Neural cell (in vitro differentiated cells): ENCODE data around the gene SLC13A3. TPM values are rescaled to one million over a fixed set of nuclear protein-coding genes. Genes with fewer than 3 reads are reported as not detected.

ENCODE experiments used
- H2AFZ ChIP-seq: fragments of 200-600, 300-800 bp; sonication (generic), shearing (Covaris generic); 2 replicates; pipeline ENCODE4 v1.6.0; 2014; ENCODE audit warnings: low read depth, mild to moderate bottlenecking, antibody characterized with exemption, low read length, moderate library complexity
- H3F3A ChIP-seq: fragments of 200-600 bp; shearing (Covaris generic); 2 replicates; pipeline ENCODE4 v1.6.1; 2016; ENCODE audit warnings: mild to moderate bottlenecking, moderate library complexity, mixed read lengths, antibody characterized with exemption, low read length; ENCODE audit not compliant: insufficient read depth, poor library complexity, severe bottlenecking
- H3K27ac ChIP-seq: fragments of 200-600, 300-800 bp; sonication (generic), shearing (Covaris generic); 2 replicates; pipeline ENCODE4 v1.5.1; 2014; ENCODE audit warnings: mild to moderate bottlenecking, low read length, moderate library complexity
- H3K27me3 ChIP-seq: fragments of 300-800, 200-600 bp; sonication (generic), shearing (Covaris generic); 2 replicates; pipeline ENCODE4 v1.6.0; 2014; ENCODE audit warnings: mild to moderate bottlenecking, low read depth, low read length, moderate library complexity; ENCODE audit not compliant: insufficient read depth
- H3K36me3 ChIP-seq: fragments of 300-800, 200-600 bp; sonication (generic), shearing (Covaris generic); 2 replicates; pipeline ENCODE4 v1.5.1; 2014; ENCODE audit warnings: mild to moderate bottlenecking, antibody characterized with exemption, low read length, moderate library complexity; ENCODE audit not compliant: insufficient read depth
- H3K4me2 ChIP-seq: fragments of 300-800, 200-600 bp; sonication (generic), shearing (Covaris generic); 2 replicates; pipeline ENCODE4 v1.6.0; 2014; ENCODE audit warnings: mild to moderate bottlenecking, low read length
- H3K4me3 ChIP-seq: fragments of 300-800, 200-600 bp; sonication (generic), shearing (Covaris generic); 2 replicates; pipeline ENCODE4 v1.5.1; 2014; ENCODE audit warnings: mild to moderate bottlenecking, low read length, moderate library complexity
- H3K79me2 ChIP-seq: fragments of 200-600 bp; shearing (Covaris generic); replicated peaks from 2 replicates; pipeline ENCODE4 v1.6.0; 2014; ENCODE audit warnings: mild to moderate bottlenecking, low read length, moderate library complexity; ENCODE audit not compliant: insufficient read depth
- H3K9ac ChIP-seq: fragments of 300-800, 200-600 bp; sonication (generic), shearing (Covaris generic); 2 replicates; pipeline ENCODE4 v1.6.1; 2016; ENCODE audit warnings: mild to moderate bottlenecking, low read length, mixed read lengths
- H3K9me2 ChIP-seq: fragments of 200-600 bp; shearing (Covaris generic); 2 replicates; pipeline ENCODE4 v1.6.1; 2016; ENCODE audit warnings: mild to moderate bottlenecking, low read length, mixed read lengths; ENCODE audit not compliant: insufficient read depth
- H3K9me3 ChIP-seq: fragments of 200-600, 300-800 bp; sonication (generic), shearing (Covaris generic); 2 replicates; pipeline ENCODE4 v1.6.1; 2016; ENCODE audit warnings: mild to moderate bottlenecking, mixed run types, low read length, moderate library complexity, mixed read lengths
- H4K20me1 ChIP-seq: fragments of 200-600 bp; shearing (Covaris generic); 2 replicates; pipeline ENCODE4 v1.6.1; 2016; ENCODE audit warnings: mild to moderate bottlenecking, mixed run types; ENCODE audit not compliant: insufficient read depth
- CTCF ChIP-seq: fragments of 450-650 bp; IDR thresholded peaks from 2 replicates; pipeline ENCODE4 v1.5.1; 2014; ENCODE audit warnings: antibody characterized with exemption, mild to moderate bottlenecking, moderate library complexity; ENCODE audit not compliant: poor library complexity, severe bottlenecking
- EP300 ChIP-seq: fragments of 450-650 bp; conservative IDR thresholded peaks from 2 replicates; pipeline ENCODE4 v1.6.1; 2014; ENCODE audit warnings: antibody characterized with exemption, mild to moderate bottlenecking, moderate library complexity; ENCODE audit not compliant: poor library complexity, severe bottlenecking
- EZH2 ChIP-seq: fragments of 200-600, 300-800 bp; shearing (Covaris generic), sonication (generic); IDR thresholded peaks from 2 replicates; pipeline ENCODE4 v1.6.1; 2014; ENCODE audit warnings: antibody characterized with exemption, low read length, borderline replicate concordance, mild to moderate bottlenecking; ENCODE audit not compliant: insufficient read depth, poor library complexity, severe bottlenecking
- MXI1 ChIP-seq: fragments of 450-650 bp; conservative IDR thresholded peaks from 2 replicates; pipeline ENCODE4 v1.6.1; 2014; ENCODE audit warnings: antibody characterized with exemption, mild to moderate bottlenecking; ENCODE audit not compliant: poor library complexity, severe bottlenecking
- POLR2AphosphoS5 ChIP-seq: IDR thresholded peaks from 2 replicates; pipeline ENCODE4 v1.6.1; 2012
- RAD21 ChIP-seq: fragments of 450-650 bp; conservative IDR thresholded peaks from 2 replicates; pipeline ENCODE4 v1.6.1; 2014; ENCODE audit warnings: antibody characterized with exemption, mild to moderate bottlenecking, moderate library complexity
- REST ChIP-seq: IDR thresholded peaks from 2 replicates; pipeline ENCODE4 v1.6.1; 2012; ENCODE audit warnings: borderline replicate concordance
- SMC3 ChIP-seq: fragments of 450-650 bp; conservative IDR thresholded peaks from 2 replicates; pipeline ENCODE4 v1.6.1; 2014; ENCODE audit warnings: antibody characterized with exemption, mild to moderate bottlenecking, moderate library complexity; ENCODE audit not compliant: poor library complexity
- TAF1 ChIP-seq: IDR thresholded peaks from 2 replicates; pipeline ENCODE4 v1.6.1; 2012; ENCODE audit warnings: low read depth
- polyA plus RNA-seq: library from polyadenylated mRNA; depleted of rRNA; stranded (reverse); fragments of >200 nt; gene quantifications from 2 replicates; pipeline ENCODE4 v1.2.3, GENCODE V29; 2014

The SLC13A3 gene
- polyA plus RNA-seq, 1 donor from 2014 or later: 5.5 TPM

GRCh38 chr20:46694484-46694883 lies 43.2 kb upstream of the SLC13A3 start:
- Histone ChIP-seq H3K9ac (no peak overlapping the region), H3K9me2 (no peaks in the 10 kb centered on the region), H3K27ac (no peak overlapping the region), H3K79me2 (no peaks in the 10 kb centered on the region), H3K4me2 (no peak overlapping the region), H3F3A (no peaks in the 10 kb centered on the region), H3K36me3 (no peaks in the 10 kb centered on the region), H3K4me3 (no peak overlapping the region), H3K9me3 (no peaks in the 10 kb centered on the region), H4K20me1 (no peaks in the 10 kb centered on the region), H2AFZ (no peak overlapping the region), H3K27me3 (no peaks in the 10 kb centered on the region)
- no peak for TF ChIP-seq SMC3
- TF ChIP-seq EP300: no peak

DNA sequence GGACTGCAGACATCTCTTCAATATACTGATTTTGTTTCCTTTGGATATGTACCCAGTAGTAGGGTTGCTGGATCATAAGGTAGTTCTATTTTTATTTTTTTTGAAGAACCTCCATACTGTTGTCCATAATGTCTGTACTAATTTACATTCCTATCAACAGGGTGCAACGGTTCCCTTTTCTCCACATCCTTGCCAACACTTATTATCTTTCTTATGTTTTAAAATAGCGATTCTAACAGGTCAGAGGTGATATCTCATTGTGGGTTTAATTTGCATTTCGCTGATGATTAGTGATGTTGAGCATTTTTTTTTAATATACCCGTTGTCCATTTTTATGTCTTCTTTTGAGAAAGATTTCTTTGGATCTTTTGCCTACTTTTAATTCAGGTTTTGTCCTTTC lies 39.9 kb upstream of the SLC13A3 start:
- no peak overlapping the region for H3K9ac ChIP-seq
- TF ChIP-seq RAD21: no peak
- TF ChIP-seq EZH2: no peak
- TF ChIP-seq MXI1: no peak
- H3K4me2 ChIP-seq: no peak overlapping the region
- no peaks in the 10 kb centered on the region for H3K36me3 ChIP-seq
- H3K9me3 ChIP-seq: no peaks in the 10 kb centered on the region
- H3K27ac ChIP-seq: no peak overlapping the region
- H3K4me3 ChIP-seq: no peak overlapping the region
- no peaks in the 10 kb centered on the region for H4K20me1 ChIP-seq
- H3F3A ChIP-seq: peaks cover 6% of the 10 kb centered on the region
- no peaks in the 10 kb centered on the region for H3K9me2 ChIP-seq
- H3K79me2 ChIP-seq: peaks cover 25% of the 10 kb centered on the region
- H3K27me3 ChIP-seq: no peaks in the 10 kb centered on the region
- no peak overlapping the region for H2AFZ ChIP-seq

DNA sequence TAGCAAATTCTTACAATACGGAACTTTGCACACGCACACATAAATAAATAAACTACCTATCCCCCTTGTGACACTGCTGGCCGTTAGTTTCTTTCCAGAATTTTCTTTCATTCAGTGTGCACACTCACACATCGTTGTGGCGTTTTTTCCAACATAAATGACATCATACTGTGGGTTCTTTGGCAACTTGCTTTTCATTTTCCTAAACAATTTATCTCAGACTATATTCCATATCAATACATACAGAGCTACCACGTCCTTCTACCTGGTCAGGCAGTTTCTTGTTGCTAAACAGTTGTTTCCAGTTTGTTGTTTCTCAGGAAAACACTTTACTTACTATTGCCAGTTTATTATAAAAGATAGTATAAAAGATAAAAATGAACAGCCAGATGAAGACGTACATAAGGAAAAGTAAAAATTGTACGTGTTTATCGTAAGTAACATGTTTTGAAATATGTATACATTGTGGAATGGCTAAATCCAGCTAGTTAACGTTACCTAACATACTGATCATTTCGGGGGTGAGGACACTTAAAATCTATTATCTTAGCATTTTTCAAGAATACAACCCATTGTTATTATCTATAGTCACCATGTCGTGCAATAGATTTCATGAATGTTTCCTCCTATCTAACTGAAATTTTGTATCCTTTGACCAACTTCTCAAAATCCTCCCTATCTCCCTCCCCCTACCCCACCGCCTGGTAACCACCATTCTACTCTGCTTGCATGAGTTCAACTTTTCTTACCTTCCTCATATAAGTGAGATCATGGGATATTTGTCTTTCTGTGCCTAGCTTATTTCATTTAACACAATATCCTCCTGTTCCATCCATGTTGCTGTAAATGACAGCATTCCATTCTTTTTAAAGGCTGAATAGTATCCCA lies 39.2 kb upstream of the SLC13A3 start:
- Histone ChIP-seq H3K27me3 (no peaks in the 10 kb centered on the region), H3K9me2 (no peaks in the 10 kb centered on the region), H3K36me3 (no peaks in the 10 kb centered on the region), H3K9me3 (no peaks in the 10 kb centered on the region), H3K4me2 (no peak overlapping the region), H4K20me1 (no peaks in the 10 kb centered on the region), H2AFZ (no peak overlapping the region), H3F3A (peaks cover 6% of the 10 kb centered on the region), H3K4me3 (peak overlapping the region; percentile 78), H3K79me2 (peaks cover 31% of the 10 kb centered on the region), H3K27ac (peak overlapping the region; percentile 82), H3K9ac (peak overlapping the region; percentile 90)
- TF ChIP-seq EP300: no peak
- no peak for TF ChIP-seq TAF1
- no peak for TF ChIP-seq CTCF
- no peak for TF ChIP-seq RAD21
- no peak for TF ChIP-seq SMC3
- no peak for TF ChIP-seq MXI1
- no peak for TF ChIP-seq EZH2
- TF ChIP-seq REST: no peak
- no peak for TF ChIP-seq POLR2AphosphoS5
